Liver (tissue), 9 donors: Measurements from ENCODE around the gene RBMS3. TPM values are rescaled to one million over a fixed set of nuclear protein-coding genes. Genes with fewer than 3 reads are reported as not detected.

Experiments
- DNase-seq: peaks from one replicate; pipeline ENCODE4 v3.0.0-alpha.2; 2017; ENCODE audit warnings: low spot score
- H3K27ac ChIP-seq, 2 donors: one replicate each; pipeline ENCODE4 v1.7.0; 2013; ENCODE audit warnings: inconsistent platforms in 2 of 2, low read length in 2 of 2, control low read depth in 1 of 2, low read depth in 1 of 2, mild to moderate bottlenecking in 1 of 2
- H3K27me3 ChIP-seq, 4 donors: one replicate each; pipeline versions ENCODE4 v1.6.1 to v1.7.0; 2013; ENCODE audit warnings: low read length in 3 of 4, inconsistent platforms in 1 of 4, mild to moderate bottlenecking in 1 of 4, moderate library complexity in 1 of 4; ENCODE audit not compliant: control insufficient read depth in 4 of 4, insufficient read depth in 4 of 4
- H3K36me3 ChIP-seq, 4 donors: one replicate each; pipeline versions ENCODE4 v1.6.1 to v1.7.0; 2013; ENCODE audit warnings: low read length in 3 of 4, mild to moderate bottlenecking in 3 of 4, low read depth in 1 of 4, moderate library complexity in 1 of 4; ENCODE audit not compliant: control insufficient read depth in 4 of 4, insufficient read depth in 3 of 4
- H3K4me1 ChIP-seq, 4 donors: one replicate each; pipeline versions ENCODE4 v1.6.1 to v1.7.0; 2013; ENCODE audit warnings: low read length in 3 of 4, mild to moderate bottlenecking in 3 of 4, moderate library complexity in 1 of 4; ENCODE audit not compliant: control insufficient read depth in 4 of 4, insufficient read depth in 4 of 4
- H3K4me3 ChIP-seq, 3 donors: one replicate each; pipeline versions ENCODE4 v1.6.1 to v1.7.0; 2013; ENCODE audit warnings: low read length in 3 of 3, control low read depth in 1 of 3, low read depth in 1 of 3, mild to moderate bottlenecking in 1 of 3
- H3K9ac ChIP-seq, 2 donors: one replicate each; pipeline ENCODE4 v1.7.0; 2013; ENCODE audit warnings: low read length in 2 of 2, mild to moderate bottlenecking in 2 of 2, moderate library complexity in 2 of 2, control low read depth in 1 of 2, low read depth in 1 of 2
- H3K9me3 ChIP-seq, 4 donors: one replicate each; pipeline versions ENCODE4 v1.6.1 to v1.7.0; 2013; ENCODE audit warnings: low read length in 3 of 4; ENCODE audit not compliant: control insufficient read depth in 4 of 4
- ATF3 ChIP-seq: IDR thresholded peaks from 2 replicates; pipeline ENCODE4 v1.6.1; 2016; ENCODE audit warnings: antibody characterized with exemption
- CTCF ChIP-seq: fragments of 150-350 bp; IDR thresholded peaks from 2 replicates; pipeline ENCODE4 v1.5.1; 2017; ENCODE audit warnings: improper control_type of control experiment, low read depth, low read length; ENCODE audit not compliant: missing input control
- EGR1 ChIP-seq, 2 donors: IDR thresholded peaks; 2 replicates each; pipeline ENCODE4 v1.6.1; 2016 to 2018; ENCODE audit warnings: antibody characterized with exemption in 2 of 2, low read depth in 2 of 2
- FOXA1 ChIP-seq: IDR thresholded peaks from 2 replicates; pipeline ENCODE4 v1.6.1; 2016; ENCODE audit warnings: antibody characterized with exemption
- FOXA2 ChIP-seq: IDR thresholded peaks from 2 replicates; pipeline ENCODE4 v1.6.1; 2016; ENCODE audit warnings: antibody characterized with exemption
- HNF4A ChIP-seq, 2 donors: conservative IDR thresholded peaks; 2 replicates each; pipeline ENCODE4 v1.6.1; 2016; ENCODE audit warnings: antibody characterized with exemption in 2 of 2, mild to moderate bottlenecking in 2 of 2
- HNF4G ChIP-seq: IDR thresholded peaks from 2 replicates; pipeline ENCODE4 v1.6.1; 2016; ENCODE audit warnings: antibody characterized with exemption
- JUND ChIP-seq, 2 donors: IDR thresholded peaks; 2 replicates each; pipeline ENCODE4 v1.6.1; 2016; ENCODE audit warnings: antibody characterized with exemption in 2 of 2
- MAX ChIP-seq: IDR thresholded peaks from 2 replicates; pipeline ENCODE4 v1.6.1; 2016; ENCODE audit warnings: antibody characterized with exemption
- NR2F2 ChIP-seq: IDR thresholded peaks from 2 replicates; pipeline ENCODE4 v1.6.1; 2016; ENCODE audit warnings: antibody characterized with exemption
- RAD21 ChIP-seq, 2 donors: IDR thresholded peaks; 2 replicates each; pipeline ENCODE4 v1.6.1; 2016; ENCODE audit warnings: antibody characterized with exemption in 2 of 2, mild to moderate bottlenecking in 2 of 2
- RXRA ChIP-seq, 2 donors: IDR thresholded peaks; 2 replicates each; pipeline ENCODE4 v1.6.1; 2017 to 2018; ENCODE audit warnings: antibody characterized with exemption in 2 of 2, mild to moderate bottlenecking in 1 of 2
- SP1 ChIP-seq: IDR thresholded peaks from 2 replicates; pipeline ENCODE4 v1.6.1; 2018; ENCODE audit warnings: antibody characterized with exemption, mild to moderate bottlenecking
- TAF1 ChIP-seq: conservative IDR thresholded peaks from 2 replicates; pipeline ENCODE4 v1.6.1; 2016; ENCODE audit warnings: antibody characterized with exemption, mild to moderate bottlenecking
- YY1 ChIP-seq: IDR thresholded peaks from 2 replicates; pipeline ENCODE4 v1.6.1; 2016; ENCODE audit warnings: antibody characterized with exemption, mild to moderate bottlenecking
- ZBTB33 ChIP-seq: IDR thresholded peaks from 2 replicates; pipeline ENCODE4 v1.6.1; 2016; ENCODE audit warnings: antibody characterized with exemption
- WGBS: extraction: QIAGEN DNeasy Blood & Tissue Kit; methylation state at CpG from one replicate; pipeline ENCODE4 v1.1.7; 2013; 5-methylcytosine and 5-hydroxymethylcytosine counted together
- polyA plus RNA-seq, 2 donors: library from polyadenylated mRNA; stranded (reverse) in 1 of 2; unstranded in 1 of 2; fragments of 200-250 nt in 1 of 2; fragments of >200 nt in 1 of 2; fragmentation: Nextera tagmentation in 1 of 2; extraction: Ambion mirVana in 1 of 2; gene quantifications; one replicate each; pipeline versions ENCODE4 v1.2.1 to v1.2.3, GENCODE V29; 2013 to 2015
- total RNA-seq, 2 donors: library from RNA; depleted of rRNA; stranded (reverse); fragments of >200 nt; gene quantifications; one replicate each; pipeline ENCODE4 v1.2.3, GENCODE V29; 2014
- donor health status: healthy.
- donor health status: healthy.
- donor health status: healthy.
- donor health status: healthy.
- donor health status: healthy.

Gene RBMS3
- total and polyA plus RNA-seq, 4 donors = 1.2 to 14.9 (median 9.3) TPM

GRCh38 chr3:29331035-29331434, 50.2 kb downstream of the RBMS3 start:
- H3K36me3 ChIP-seq = no peaks in the 10 kb centered on the region

GRCh38 chr3:29331456-29332194, 50.8 kb downstream of the RBMS3 start:
- Histone ChIP-seq H3K27me3 (no peaks in the 10 kb centered on the region), H3K9ac (no peak overlapping the region), H3K4me3 (no peak overlapping the region), H3K9me3 (no peaks in the 10 kb centered on the region), H3K36me3 (no peaks in the 10 kb centered on the region), H3K27ac (no peak overlapping the region), H3K4me1 (no peaks in the 10 kb centered on the region)
- WGBS = 70% methylated on average over 5 of the region's 5 CpGs
- no peak for DNase-seq
- TF ChIP-seq TAF1 (no peak), EGR1 (IDR thresholded peaks at IDR 0.05; ENCODE audit: low read depth in 2 of 2) (no peak), FOXA1 (no peak), FOXA2 (no peak), RXRA (IDR thresholded peaks at IDR 0.05) (no peak), RAD21 (IDR thresholded peaks at IDR 0.05) (no peak), ATF3 (no peak), NR2F2 (no peak), MAX (no peak), JUND (IDR thresholded peaks at IDR 0.05) (no peak)

More at GRCh38 chr3:29331035-29331434, 50.2 kb downstream of the RBMS3 start:
- Histone ChIP-seq H3K9me3 (no peaks in the 10 kb centered on the region), H3K4me3 (no peak overlapping the region), H3K27ac (no peak overlapping the region), H3K27me3 (no peaks in the 10 kb centered on the region), H3K4me1 (no peaks in the 10 kb centered on the region), H3K9ac (no peak overlapping the region)
- no peak for TF ChIP-seq NR2F2
- TF ChIP-seq FOXA2 = no peak
- no peak for TF ChIP-seq SP1
- no peak for TF ChIP-seq CTCF
- TF ChIP-seq FOXA1 = no peak
- TF ChIP-seq HNF4A (conservative IDR thresholded peaks at IDR 0.05) = no peak
- TF ChIP-seq ATF3 = no peak
- no peak for TF ChIP-seq RXRA (IDR thresholded peaks at IDR 0.05)
- no peak for TF ChIP-seq JUND (IDR thresholded peaks at IDR 0.05)
- no peak for TF ChIP-seq ZBTB33
- TF ChIP-seq HNF4G = no peak
- TF ChIP-seq YY1 = no peak
- no peak for TF ChIP-seq EGR1 (IDR thresholded peaks at IDR 0.05; ENCODE audit: low read depth in 2 of 2)
- TF ChIP-seq RAD21 (IDR thresholded peaks at IDR 0.05) = no peak
- TF ChIP-seq TAF1 = no peak
- no peak for DNase-seq
- WGBS = 78% methylated on average over 4 of the region's 4 CpGs
